ENCODE measurements around the gene TMEM8B.

TMEM8B gene

GRCh38 chr9:35812025-35812602 lies 16.9 kb upstream of the TMEM8B start, which contains the start of gene SPAG8:
Gene SPAG8, minus strand, starts transcription at chr9:35812262. Its CDS starts 115 bp downstream, at chr9:35812147.
- DNase-seq, result no peak

GRCh38 chr9:35813434-35814105 lies 15.5 kb upstream of the TMEM8B start:
- no peak for DNase-seq

DNA sequence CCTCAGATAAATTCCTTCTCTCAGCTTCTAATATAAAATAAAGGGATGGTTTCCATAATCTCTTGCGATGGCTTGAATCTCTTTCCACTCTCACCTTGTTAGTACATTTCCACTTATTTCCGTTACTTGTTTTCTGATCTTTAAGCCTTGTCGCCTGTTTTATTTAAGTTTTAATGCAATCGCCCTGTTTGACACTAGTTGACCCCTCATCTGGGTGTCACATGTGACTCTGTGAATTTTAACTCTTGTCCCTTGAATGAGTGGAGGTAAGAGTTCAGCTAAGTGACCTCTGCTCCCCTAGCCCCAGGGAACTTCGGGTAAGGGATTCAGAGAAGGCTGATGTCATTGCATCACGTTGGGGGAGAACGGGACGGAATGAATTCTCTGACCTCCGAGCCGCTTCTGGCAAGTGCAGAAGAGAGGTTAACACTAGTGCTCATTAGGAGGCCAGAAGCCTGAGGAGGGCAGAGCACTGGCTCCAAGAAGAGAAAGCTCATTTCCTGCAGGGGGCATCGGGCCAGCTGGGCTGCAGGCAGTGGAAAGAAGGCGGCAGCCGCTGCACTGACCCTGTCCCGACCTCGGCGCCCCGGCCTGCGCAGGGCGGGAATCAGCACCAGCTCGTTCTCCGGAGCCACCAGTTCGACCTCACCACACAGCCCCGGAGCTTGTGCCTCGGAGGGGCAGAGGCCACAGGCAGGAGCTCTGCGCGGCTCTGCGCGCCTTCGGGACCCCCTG lies 14.8 kb upstream of the TMEM8B start:
- DNase-seq, result no peak

DNA sequence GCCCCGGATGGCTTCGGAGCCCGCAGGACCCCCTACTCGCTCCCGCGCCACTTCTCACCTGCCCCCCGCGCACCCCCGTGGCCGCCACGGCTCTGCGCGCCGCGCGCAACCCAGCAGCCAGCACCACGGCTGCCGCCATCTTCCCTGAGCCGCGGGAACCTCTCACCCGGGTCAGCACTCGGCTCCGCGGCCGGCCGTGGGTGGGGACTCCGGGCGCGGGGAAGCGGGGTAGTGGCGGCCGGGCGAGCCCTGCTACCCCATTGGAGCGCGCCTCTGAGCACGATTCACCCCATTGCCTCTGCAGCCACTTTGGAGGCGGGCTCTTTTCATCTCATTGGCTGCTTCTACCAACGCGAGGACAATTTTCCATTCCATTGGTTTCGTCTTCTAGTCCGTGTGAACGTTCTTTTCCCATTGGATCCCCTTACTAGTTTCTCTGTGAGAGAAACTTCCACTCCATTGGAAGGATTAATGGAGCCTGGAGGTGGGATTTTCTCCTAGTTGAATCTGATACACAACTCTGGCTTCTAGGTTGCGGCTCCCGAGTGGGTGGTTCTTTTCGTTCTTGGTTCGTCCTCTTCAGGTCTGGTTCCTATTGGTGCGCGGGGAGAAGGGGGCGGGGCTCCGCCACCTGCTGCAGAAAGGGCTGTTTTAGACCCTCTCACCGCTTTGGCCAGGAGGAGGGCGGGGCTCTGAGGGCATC lies 14.0 kb upstream of the TMEM8B start, which contains the start of gene HINT2:
Gene HINT2 (minus strand): TSS at position 202 of the 703 bp plus-strand sequence. CDS start 63 bp downstream, at position 139.
- DNase-seq, result peak; percentile 61

DNA sequence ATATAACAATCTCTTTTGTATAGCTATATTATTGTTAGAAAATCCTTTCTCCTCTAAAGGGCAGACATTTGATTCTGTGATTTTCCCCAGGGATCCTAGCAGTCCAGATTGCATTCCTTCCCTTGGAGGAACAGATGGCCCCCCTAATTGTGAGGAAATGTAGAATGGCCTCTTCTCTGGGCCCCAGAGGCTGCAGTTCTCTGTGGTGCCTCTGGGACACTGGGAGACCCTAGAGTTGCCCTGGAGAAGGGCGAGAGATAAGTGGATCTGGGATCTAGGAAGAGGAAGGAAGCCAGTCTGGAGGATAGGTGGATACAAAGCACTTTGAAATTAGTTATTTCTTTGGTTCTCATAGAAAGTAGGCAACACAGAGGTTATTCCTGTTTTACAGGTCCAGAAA lies 12.3 kb upstream of the TMEM8B start:
- no peak for DNase-seq

DNA sequence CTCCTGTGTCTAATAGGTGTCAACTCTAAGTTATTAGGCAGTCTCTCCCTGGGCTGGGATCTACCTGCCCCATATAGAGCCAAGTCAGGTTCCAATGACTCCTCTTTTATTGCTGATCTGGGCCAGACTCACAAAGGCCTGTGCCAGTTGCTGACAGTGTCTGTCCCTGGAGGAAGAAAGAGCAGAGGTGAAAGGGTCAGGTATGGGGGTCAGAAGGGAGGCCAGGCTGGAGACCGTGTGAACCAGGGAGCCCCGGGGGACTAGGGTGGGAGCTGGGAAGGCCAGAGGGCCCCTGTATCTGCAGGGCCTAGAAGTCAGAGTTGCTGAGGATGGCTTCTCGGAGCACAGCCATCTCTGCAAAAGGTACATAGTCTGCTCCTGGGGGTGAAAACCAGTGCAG lies 10.7 kb upstream of the TMEM8B start:
- DNase-seq, result no peak

DNA sequence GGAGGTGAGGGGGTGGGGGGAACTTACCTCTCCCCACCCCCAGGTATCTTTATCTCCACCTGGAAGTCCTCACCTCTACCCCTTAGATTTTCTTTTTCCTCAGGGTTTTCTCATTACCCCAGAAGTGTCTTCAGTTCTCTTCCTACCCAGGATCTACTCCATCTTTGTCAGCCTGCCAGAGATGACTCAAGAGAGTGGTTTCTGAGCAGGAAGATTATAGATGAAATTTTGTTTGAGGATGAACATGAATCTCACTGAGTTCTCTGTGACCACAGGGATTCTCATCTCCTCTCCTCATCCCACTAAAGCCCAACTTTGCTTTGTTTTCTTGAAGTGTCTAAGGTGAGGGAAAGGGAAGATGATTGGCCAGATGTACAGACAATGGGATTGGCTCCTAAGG lies 9.0 kb upstream of the TMEM8B start:
- DNase-seq, result no peak

DNA sequence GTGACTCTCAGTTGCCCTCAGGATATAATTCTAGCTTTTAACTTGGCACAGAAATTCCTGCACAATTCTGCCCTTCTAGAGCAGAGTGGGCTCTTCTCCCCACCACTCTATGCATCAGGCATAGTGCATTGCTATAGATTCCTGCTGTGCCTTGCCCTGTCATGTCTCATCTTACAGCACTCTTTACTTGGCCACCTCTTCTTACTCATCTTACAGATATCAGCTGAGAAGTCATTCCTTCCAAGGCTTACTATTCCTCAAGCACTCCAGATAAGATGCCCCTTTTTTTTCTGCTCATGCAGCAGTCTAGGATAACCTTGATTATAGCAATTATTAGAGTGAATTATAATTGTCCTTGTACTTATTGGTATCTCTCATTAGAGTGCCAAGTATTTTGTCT lies 6.1 kb upstream of the TMEM8B start:
- no peak for DNase-seq

- no peak for DNase-seq
Observed at GRCh38 chr9:35826071-35826701, 2.8 kb upstream of the TMEM8B start.

DNA sequence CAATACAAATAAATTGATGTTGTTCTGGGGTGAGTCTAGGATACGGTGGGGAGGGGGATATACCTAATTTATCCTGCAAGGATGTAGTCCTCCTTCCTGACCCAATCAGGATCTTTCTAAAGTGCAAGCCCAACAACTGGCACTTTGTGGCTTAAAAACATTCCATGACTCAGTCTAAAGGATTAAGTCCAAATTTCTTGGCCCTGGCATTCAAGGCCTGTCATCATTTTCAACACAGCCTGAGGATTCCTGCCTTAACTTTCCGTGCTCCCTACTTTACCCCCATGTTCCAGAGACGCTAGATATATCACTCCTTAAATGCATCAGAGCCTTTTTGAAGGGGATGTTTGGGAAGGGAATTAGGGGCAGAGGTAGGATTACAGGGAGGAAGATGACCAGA lies 1.5 kb upstream of the TMEM8B start:
- DNase-seq, result no peak

- no peak for DNase-seq
Observed at GRCh38 chr9:35828716-35829083, 328 bp upstream of the TMEM8B start, which contains the start of gene FAM221B. Gene FAM221B, minus strand, starts transcription at chr9:35828732. Its CDS starts 2,571 bp downstream, at chr9:35826161.

GRCh38 chr9:35829764-35830096 lies 702 bp downstream of the TMEM8B start:
- no peak for DNase-seq

DNA sequence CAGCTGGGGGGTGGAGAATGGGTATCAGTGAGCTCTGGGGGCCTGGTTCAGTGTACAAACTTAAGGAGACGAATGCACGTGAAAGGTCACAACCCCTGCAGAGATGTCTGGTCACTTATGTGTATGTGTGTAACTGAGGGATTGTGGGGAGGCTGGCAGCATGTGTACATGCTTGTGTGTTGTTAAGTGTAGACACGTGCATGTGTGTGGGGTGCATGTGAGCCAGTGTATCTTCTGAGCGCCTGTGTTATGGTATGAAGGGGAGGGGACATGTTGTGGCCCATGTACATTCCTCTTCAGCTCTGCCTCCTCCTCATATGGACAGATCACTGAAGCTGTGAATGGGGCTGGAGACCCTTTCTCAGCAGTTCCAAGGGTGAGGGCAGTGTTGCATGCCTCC lies 2.0 kb downstream of the TMEM8B start:
- no peak for DNase-seq

DNA sequence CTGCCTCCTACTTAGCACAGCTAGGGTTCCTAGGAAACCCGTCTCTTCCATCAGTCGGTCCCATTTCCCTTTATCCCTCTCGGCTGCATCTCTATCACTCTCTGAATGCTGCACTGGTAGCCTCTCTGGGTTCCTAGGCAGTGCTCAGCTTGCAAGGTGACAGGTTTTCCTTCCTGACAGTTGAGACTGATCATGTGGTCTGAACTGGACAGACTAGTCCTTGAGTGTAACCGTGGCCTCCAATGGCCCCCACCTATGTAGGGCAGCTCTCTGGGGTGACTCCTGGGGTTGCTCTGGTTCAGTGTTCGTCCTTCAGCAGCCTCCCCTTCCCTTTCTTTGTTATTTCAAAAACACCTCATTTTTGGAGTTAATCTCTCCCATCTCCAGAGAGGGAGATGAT lies 3.8 kb downstream of the TMEM8B start:
- DNase-seq, result no peak

GRCh38 chr9:35834260-35835215 lies 5.5 kb downstream of the TMEM8B start:
- DNase-seq, result no peak

- no peak for DNase-seq
Observed at GRCh38 chr9:35835216-35835632, 6.2 kb downstream of the TMEM8B start.

DNA sequence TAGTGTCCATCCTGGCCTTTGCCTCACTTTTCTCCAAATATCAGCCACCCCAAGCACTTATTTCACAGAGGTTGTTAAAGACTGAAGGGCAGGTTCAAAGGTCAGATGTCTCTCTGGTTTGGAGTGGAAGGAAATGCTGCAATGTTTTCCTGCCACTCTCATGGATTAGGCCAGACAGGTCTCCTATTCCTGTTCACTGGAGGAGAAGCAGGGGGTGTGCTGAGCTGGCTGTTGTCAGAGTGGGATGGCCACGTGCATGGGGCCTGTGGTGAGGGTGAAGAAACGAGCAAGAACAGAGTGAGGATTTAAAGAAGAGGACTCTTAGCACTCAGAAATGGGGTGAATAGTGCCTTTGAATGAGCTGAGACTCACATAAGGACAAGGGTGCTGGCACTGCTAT lies 6.7 kb downstream of the TMEM8B start:
- DNase-seq, result no peak

DNA sequence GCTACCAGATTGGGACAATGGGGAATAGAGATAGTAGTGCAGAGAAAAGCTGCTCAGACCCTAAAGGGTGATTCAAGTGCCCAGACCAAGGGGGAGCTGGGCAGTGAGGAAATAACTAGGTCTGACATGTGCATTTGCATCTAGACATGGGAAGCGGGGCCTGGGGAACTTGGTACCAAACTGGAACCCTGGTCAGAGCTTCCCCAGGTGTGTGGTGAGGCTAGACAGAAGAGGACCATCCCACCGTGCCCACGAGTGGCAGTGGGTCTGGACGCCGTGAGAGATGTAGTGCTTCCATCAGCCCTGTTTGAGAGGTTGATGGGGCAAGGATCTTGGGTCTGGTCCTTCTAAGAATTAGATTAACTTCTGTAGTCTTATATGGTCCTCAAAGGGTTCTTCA lies 7.6 kb downstream of the TMEM8B start:
- DNase-seq, result no peak

GRCh38 chr9:35839926-35840325 lies 10.9 kb downstream of the TMEM8B start:
- DNase-seq, result no peak

GRCh38 chr9:35840881-35841644 lies 12.0 kb downstream of the TMEM8B start:
- DNase-seq, result no peak

DNA sequence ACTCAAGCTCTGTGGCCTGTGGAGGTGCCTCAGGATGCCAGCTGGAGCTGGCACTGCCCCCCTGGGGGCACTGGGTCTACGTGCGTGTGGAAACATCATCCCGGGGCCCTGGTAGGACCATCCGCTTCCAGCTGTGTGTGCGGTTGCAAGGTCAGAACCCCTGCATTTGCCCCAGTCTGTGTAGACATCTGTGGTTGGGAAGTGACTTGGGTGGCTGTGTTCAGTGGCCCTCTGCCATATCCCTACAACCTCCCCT lies 12.5 kb downstream of the TMEM8B start:
- DNase-seq, result no peak
